UCSD-AML1 (cell line): ENCODE data around the gene PTTG2.

Experiments used
- DNase-seq: peaks from one replicate; lab custom pipeline; 2025; ENCODE audit not compliant: unreplicated experiment; lab: John Stamatoyannopoulos, UW

PTTG2 gene

DNA sequence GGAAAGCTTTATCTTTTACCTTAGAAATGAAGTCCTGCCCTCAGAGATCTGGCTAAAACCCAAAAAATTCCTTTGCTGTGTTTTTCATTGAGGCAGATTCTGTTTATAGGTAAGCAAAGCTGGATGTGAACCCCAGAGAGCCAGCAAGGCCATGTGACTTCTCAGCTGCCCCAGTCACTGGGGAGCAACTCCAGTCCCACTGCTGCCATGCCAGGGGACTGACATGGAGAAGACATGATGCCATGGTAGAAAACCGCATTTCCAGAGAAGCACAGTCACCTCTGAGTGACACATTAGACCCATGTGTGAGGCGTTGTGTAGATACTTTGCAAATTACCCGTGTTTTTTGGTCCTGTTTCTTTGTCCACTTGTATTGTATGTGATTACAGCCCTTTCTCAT, 45.4 kb downstream of the PTTG2 start:
- DNase-seq, result no peak

DNA sequence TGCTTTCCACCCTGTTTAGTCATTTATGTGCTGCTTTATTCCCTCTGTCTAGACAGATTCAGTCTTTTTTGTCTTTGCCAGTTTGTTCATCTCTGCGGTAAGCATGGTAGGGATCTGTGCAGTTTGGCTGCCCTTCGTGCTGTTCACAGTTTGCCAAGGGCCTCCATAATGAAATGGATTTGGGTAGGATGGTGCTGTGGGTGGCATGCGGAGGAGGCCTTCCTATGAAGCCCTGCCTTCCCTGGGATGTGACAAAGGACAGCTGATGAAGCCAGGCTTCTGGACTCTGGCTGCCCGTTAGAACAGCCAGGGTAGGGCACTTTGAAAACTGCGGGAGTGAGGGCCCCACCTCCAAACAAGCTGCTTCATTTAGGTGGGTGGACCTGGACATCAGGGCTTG, 47.4 kb downstream of the PTTG2 start:
- DNase-seq, result no peak

DNA sequence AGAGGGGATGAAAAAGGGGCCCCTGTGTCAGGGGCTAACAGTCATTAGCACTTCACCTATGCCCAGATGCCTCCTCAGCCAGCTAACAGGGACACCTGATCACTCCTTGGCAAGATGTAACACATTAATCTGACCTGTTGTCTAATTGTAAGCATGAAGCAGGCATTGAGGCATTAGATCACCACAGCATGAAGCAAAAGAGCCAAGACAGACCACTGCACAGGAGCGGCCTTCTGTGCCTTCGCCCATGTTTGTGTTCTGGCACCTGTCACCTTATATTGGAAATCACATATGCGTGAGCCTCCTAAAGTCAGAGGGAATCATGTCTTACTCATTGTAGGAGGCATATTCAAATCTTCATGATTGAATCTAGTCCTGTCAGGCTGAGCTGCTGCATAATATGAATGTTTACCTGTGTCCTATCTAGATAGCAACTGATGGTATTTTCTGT, 48.4 kb downstream of the PTTG2 start:
- no peak for DNase-seq

DNA sequence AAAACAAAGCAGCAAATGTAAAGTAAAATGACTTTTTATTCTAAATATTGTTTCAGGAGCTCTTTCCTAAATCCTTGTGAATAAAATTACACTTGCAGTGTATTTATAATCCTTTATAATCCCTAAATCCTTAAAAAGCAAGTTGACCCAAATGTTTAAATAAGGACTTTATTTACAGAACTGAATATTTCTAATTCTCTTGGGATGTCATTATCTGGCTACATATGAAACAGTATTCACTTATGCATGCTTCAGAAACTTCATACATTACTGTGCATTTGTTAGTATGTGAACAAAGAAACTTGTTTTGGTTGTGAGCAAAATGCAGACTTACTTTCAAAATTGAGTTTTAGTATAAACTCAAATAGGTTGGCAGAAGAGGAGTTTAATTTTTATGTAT, 49.2 kb downstream of the PTTG2 start:
- no peak for DNase-seq

- DNase-seq, result no peak
Observed at GRCh38 chr4:38009949-38010348, 49.8 kb downstream of the PTTG2 start.
